ENCODE data around the gene GPR62.
"Not testable (repeated sequence)": the region's sequence is repeated elsewhere in the genome, so short reads cannot be mapped to it uniquely, and the experiment has no call there.

GPR62 gene

GRCh38 chr3:51928438-51928837, 26.7 kb upstream of the GPR62 start:
- no peak overlapping the region for H3K4me3 ChIP-seq (ENCODE audit: low read depth, low read length)
- TF ChIP-seq MAX (IDR thresholded peaks at IDR 0.05; ENCODE audit: low read depth, low read length) (no peak), POLR2A (IDR thresholded peaks at IDR 0.05; ENCODE audit: extremely low read depth, insufficient read length) (no peak), MYC (IDR thresholded peaks at IDR 0.05; ENCODE audit: low read depth, low read length) (no peak)
- TF ChIP-seq, protein P1, sequence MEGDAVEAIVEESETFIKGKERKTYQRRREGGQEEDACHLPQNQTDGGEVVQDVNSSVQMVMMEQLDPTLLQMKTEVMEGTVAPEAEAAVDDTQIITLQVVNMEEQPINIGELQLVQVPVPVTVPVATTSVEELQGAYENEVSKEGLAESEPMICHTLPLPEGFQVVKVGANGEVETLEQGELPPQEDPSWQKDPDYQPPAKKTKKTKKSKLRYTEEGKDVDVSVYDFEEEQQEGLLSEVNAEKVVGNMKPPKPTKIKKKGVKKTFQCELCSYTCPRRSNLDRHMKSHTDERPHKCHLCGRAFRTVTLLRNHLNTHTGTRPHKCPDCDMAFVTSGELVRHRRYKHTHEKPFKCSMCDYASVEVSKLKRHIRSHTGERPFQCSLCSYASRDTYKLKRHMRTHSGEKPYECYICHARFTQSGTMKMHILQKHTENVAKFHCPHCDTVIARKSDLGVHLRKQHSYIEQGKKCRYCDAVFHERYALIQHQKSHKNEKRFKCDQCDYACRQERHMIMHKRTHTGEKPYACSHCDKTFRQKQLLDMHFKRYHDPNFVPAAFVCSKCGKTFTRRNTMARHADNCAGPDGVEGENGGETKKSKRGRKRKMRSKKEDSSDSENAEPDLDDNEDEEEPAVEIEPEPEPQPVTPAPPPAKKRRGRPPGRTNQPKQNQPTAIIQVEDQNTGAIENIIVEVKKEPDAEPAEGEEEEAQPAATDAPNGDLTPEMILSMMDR (IDR thresholded peaks at IDR 0.05; ENCODE audit: low read depth, low read length) = no peak
- DNase-seq (ENCODE audit: low read depth) = no peak

DNA sequence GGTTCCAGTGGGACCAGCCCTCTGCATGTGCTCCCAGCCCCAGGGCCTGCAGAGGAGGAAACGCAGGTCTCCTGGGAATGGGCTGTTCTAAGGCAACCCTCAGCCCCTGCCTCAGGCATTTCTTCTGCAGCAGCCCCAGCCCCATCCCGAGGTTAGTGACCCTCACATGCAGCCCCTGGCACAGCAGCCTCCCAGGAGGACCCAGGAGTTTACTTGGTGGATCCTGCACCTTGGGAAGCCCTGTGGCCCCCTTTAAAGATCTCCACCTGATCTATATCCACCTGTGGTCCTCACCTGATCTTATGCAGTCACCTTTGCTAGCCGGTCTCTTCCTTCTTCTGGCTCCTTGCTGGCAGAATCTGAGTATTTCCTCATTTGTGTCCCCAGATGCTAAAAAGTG, 26.2 kb upstream of the GPR62 start:
- DNase-seq (ENCODE audit: low read depth); H3K4me3 ChIP-seq (ENCODE audit: low read depth, low read length): not testable (repeated sequence)

DNA sequence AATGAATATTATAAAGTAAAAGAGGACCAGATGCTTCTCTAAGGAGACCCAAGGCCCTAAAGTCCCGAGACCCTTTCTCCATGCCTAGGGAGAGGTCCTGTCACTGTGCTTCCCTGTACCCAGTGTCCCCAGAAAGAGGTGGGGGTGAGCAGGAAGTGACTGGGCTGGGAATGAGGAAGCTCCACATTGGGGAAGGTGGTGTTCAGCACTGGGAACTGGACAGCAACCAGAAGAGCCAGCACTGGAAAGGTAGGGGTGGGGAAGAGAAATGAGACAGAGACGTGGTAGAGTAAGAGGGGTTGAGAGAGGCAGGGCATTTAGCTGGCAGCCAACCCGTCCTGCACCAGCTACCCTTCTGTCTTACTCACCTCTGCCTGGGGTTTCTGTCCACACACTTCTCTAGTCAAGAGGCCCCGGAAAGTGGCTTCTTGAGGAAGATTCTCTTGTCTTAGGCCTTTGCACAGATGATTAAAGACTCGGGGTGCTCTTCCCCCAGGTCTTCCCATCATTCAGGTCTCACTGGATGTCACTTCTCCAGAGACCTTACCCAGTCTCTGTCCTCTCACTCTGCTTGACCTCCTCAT, 25.7 kb upstream of the GPR62 start:
- TF ChIP-seq, protein P1 (IDR thresholded peaks at IDR 0.05; ENCODE audit: low read depth, low read length) = no peak
- TF ChIP-seq MYC (IDR thresholded peaks at IDR 0.05; ENCODE audit: low read depth, low read length) (no peak), POLR2A (IDR thresholded peaks at IDR 0.05; ENCODE audit: extremely low read depth, insufficient read length) (no peak), MAX (IDR thresholded peaks at IDR 0.05; ENCODE audit: low read depth, low read length) (no peak)
- peak; percentile 57 for DNase-seq (ENCODE audit: low read depth)

GRCh38 chr3:51930439-51930838, 24.7 kb upstream of the GPR62 start:
- H3K4me3 ChIP-seq (ENCODE audit: low read depth, low read length) = no peak overlapping the region
- TF ChIP-seq, protein P1 (IDR thresholded peaks at IDR 0.05; ENCODE audit: low read depth, low read length) = no peak
- TF ChIP-seq POLR2A (IDR thresholded peaks at IDR 0.05; ENCODE audit: extremely low read depth, insufficient read length) (no peak), MAX (IDR thresholded peaks at IDR 0.05; ENCODE audit: low read depth, low read length) (no peak), MYC (IDR thresholded peaks at IDR 0.05; ENCODE audit: low read depth, low read length) (no peak)
- no peak for DNase-seq (ENCODE audit: low read depth)

More for the DNA sequence above, 25.7 kb upstream of the GPR62 start:
- H3K4me3 ChIP-seq (ENCODE audit: low read depth, low read length) = no peak overlapping the region

DNA sequence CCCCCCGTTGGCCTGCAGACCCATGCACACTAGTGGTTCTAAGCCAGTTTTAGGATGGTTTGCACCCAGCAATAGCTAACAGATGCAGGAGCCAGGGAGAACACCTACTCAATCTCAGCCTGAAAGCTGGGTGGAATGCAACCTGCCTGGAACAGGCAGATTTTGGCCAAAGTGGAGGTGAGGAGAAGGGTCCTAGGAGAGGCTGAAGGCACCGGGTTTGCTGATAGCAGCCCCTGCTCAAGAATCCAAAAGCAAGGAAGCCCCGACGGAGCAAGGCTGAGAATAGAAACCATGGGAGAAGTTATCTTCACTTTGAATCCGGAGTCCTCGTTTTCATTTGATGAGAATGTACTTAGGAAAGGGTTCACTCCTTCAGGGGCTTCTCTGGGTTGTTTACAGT, 23.4 kb upstream of the GPR62 start:
- no peak overlapping the region for H3K4me3 ChIP-seq (ENCODE audit: low read depth, low read length)
- TF ChIP-seq, protein P1 (IDR thresholded peaks at IDR 0.05; ENCODE audit: low read depth, low read length) = no peak
- TF ChIP-seq MYC (IDR thresholded peaks at IDR 0.05; ENCODE audit: low read depth, low read length) (no peak), POLR2A (IDR thresholded peaks at IDR 0.05; ENCODE audit: extremely low read depth, insufficient read length) (no peak), MAX (IDR thresholded peaks at IDR 0.05; ENCODE audit: low read depth, low read length) (no peak)
- no peak for DNase-seq (ENCODE audit: low read depth)

DNA sequence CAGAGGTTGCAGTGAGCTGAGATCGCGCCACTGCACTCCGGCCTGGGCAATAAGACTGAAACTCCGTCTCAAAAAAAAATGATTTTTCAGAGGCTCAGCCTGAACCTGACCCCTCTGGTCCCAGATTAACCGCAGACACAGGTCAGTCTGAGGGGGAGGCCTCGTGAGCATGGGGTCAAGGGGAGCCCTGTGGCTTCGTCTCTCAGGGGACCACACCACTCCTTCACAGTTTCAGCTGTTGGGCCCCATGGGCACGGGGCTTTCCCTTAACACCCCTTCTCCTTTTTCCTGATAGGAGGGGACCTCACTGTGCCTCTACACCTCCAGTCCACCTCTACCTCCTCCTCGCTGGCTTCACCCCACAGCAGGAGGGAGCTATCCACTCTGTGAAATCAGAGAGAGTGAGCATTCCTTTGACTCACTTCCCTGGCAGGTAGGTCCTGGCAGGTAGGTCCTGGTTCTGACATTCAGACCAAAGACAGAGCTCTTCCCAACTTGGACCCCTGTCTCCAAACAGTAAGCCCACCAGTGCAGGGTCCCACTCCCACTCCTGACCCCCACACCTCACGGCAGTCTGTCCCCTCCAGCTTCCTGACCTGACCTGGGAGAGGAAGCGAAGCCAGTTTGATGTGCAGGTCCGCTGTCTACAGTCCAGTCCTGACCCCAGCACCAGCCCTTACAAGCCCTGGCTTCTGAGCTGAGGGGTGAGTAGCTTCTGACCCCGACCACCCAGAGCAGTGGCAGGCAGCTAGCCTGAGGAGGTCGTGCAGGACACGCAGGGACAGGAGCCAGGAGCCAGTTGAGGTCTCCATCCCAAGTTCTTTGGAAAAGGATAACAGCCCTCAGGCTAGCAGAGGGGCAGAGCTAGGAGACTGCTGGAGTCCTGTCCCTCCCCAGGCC, 22.5 kb upstream of the GPR62 start:
- H3K4me3 ChIP-seq (ENCODE audit: low read depth, low read length) = no peak overlapping the region
- TF ChIP-seq POLR2A (IDR thresholded peaks at IDR 0.05; ENCODE audit: extremely low read depth, insufficient read length) = no peak
- no peak for DNase-seq (ENCODE audit: low read depth)
